SIG-M5 treated with dmso at 0.1 percent for 504 hours (cell line): Measurements from ENCODE around the gene RAB40A.
"Not testable (repeated sequence)": the region's sequence is repeated elsewhere in the genome, so short reads cannot be mapped to it uniquely, and the experiment has no call there.

Experiments used
- DNase-seq: peaks from one replicate; lab custom pipeline; 2025; ENCODE audit not compliant: unreplicated experiment; lab: John Stamatoyannopoulos, UW

The RAB40A gene

DNA sequence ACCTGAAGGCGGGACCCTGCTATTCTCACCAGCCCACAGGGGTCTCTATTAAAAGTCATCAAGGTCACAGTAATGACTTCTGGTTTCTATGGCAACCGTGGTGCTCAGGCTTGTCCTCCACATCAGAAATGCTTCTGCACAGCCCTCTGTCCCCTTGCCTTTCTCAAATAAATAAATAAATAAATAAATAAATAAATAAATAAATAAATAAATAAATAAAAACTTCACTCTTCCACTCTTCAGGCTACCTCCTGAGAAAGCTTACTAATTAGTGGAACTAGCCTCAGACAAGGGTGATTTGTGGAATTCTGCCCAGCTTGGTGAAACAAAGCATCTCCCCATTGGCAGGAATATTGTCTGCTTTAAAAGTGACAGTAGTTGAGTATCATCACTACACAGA lies 5.5 kb upstream of the RAB40A start:
- no peak for DNase-seq

- DNase-seq = no peak
Measured at GRCh38 chrX:103523605-103524004, 4.3 kb upstream of the RAB40A start.

GRCh38 chrX:103520386-103520785 lies 1.1 kb upstream of the RAB40A start:
- no peak for DNase-seq

GRCh38 chrX:103518571-103518970 lies 718 bp downstream of the RAB40A start:
- DNase-seq = no peak

- no peak for DNase-seq
Measured at GRCh38 chrX:103517246-103517645, 2.0 kb downstream of the RAB40A start.

DNA sequence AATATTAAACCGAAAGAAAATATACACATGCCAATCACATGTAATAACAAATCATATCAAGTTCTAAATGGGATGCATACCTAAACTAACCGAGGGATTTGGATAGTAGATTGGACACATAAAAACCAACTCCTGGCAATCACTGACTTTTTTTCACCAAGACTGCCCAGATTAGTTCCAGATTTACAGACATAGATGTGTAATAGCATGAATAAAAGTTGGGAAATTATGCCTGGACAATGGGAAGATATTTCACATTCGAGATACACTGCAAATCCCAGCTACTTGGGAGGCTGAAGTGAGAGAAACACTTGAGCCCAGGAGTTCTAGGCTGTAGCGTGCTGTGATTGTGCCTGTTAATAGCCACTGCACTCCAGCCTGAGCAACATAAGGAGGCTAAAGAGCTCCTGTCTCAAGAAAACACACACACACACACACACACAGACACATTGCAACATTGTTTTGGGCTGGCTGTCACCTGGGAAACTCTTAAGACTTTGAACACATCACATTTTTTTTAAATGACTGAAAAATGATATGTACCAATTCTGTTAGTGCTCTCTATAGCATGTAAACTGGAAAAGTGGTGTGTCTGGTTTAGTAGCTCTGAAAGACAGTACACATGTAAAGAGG lies 5.7 kb downstream of the RAB40A start:
- no peak for DNase-seq

- no peak for DNase-seq
Measured at GRCh38 chrX:103513067-103513466, 6.2 kb downstream of the RAB40A start.

DNA sequence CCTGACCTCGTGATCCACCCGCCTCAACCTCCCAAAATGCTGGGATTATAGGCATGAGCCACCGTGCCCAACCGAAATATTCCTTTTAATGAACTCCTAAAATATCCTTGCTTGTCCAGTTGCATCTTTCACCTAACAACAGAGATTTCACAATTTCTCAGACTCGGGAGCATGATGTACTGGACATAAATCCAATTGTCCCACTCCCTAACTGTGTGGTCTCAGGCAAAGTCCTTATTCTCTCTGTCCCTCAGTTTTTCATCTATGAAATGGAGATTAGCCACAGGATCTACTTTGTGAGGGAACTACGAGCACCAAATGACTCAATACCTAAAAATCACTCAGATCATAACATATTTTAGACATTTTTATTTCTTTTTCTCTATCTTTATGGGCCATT lies 9.3 kb downstream of the RAB40A start:
- DNase-seq = no peak

GRCh38 chrX:103503853-103504207 lies 15.5 kb downstream of the RAB40A start:
- DNase-seq = no peak

DNA sequence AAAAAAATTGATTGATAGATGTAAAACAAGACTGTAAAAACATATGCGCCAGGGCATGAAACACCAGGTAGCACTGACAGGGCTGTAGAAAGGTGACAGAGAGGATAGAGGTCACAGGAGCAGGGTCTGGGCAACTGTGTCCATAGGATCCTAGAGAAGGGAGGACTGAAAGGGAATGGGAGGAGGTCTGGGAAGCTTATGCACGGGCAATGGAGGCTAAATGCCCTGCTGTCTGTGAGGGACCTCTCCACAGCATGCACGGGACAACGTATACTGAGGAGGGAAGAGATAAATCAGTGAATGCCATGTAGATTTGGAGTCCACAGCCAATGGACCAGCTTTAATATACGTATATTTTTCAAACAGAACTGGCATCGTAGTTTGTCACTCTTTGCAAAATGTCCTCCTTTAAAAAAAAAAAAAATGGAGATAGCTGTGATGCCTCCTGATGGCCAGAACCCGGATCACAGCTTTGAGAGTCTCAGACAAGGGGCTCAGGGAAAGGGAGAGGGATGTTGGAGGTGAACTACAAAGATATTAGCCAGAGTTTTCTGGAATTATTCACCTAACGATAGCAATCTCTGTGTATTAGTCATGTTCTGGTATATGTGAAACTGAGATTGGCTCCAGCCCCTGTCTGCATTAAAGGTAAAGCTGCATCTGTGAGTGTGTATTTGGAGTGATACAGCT lies 16.0 kb downstream of the RAB40A start:
- no peak for DNase-seq

DNA sequence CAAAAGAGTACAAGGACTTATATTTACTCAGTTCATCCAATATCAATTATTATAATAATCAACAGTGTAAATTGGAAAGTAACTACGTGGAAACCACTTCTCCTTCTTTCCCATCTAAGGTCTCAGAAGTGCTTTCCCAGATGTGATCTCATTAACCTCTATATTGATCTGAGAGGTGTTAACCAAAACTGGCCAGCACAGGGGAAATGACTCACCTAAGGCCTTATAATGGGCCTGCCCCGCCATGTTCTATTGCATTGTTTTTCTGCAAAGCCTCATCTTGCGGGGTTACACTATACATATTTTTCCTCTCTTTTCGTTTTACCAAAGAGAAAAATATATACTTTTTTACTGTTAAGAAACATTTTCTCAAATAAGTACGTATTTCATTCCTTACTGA lies 20.5 kb downstream of the RAB40A start:
- DNase-seq = no peak

DNA sequence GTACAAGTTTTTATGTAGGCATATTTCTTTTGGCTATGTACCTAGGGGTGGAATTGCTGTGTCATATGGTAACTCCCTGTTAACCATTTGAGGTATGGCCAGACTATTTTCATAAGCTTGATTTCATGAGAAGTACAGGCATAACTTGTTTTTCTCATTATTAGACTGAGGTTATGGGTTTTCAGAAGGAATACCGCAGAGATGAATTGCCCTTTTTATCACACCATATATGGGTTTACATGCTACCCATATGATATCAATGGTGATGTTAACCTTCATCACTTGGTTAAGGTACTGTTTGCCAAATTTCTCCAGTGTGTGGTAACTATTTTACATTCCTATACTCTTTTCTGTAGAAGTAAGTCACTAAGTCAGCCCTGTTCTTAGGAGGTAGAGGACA lies 23.5 kb downstream of the RAB40A start:
- DNase-seq = no peak

DNA sequence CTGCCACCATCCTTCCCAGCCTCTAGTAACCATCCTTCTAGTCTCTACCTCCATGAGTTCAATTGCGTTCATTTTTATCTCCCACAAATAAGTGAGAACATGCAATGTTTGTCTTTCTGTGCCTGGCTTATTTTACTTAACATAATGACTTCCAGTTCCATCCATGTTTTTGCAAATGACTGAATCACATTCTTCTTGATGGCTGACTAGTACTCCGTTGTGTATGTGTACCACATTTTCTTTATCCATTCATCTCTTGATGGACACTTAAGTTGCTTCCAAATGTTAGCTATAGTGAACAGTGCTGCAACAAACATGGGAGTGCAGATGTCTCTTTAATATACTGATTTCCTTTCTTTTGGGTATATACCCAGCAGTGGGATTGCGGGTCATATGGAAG lies 25.7 kb downstream of the RAB40A start:
- not testable (repeated sequence) for DNase-seq

DNA sequence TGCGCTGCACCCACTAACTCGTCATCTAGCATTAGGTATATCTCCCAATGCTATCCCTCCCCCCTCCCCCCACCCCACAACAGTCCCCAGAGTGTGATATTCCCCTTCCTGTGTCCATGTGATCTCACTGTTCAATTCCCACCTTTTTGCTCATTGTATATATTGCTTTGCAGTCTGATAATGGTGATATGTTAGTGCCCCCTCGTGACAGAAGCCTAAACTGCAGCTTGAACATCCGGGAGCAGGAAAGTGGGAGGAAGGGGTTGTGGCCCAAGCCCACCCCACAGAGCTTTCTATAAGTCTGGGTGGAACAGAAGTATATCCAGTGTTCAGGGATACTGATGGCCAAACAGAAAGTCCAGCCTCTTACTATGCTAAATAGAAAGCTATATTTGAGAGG lies 29.6 kb downstream of the RAB40A start:
- not testable (repeated sequence) for DNase-seq

DNA sequence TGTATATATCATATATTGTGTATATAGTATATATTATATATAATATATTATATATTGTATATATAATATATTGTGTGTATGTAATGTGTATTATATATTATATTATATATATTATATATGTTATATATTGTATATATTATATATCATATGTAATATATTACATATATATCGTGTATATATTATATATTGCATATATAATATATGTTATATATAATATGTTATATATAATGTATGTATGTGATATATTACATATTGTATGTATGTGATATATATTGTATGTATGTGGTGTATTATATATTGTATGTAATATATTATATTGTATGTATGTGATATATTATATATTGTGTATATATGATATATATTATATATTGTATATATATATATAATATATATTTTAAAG lies 30.5 kb downstream of the RAB40A start:
- DNase-seq = no peak

DNA sequence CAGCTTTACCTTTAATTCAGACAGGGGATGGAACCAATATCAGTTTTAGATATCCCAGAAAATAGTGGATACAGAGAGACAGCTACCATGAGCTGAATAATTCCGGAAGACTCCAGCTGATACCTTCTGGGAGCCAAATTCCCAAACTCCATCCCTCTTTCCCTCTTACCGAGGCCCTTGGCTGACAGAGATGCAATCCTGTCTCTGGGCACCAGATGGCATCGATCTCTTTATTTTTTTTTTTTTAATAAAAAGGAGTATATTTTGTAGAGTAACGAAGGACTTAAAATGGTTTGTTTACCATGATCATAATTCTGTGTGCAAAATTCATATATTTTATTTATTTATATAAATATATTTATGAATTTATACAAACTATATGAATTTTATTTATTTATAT lies 31.0 kb downstream of the RAB40A start:
- DNase-seq = no peak

- DNase-seq = no peak
Measured at GRCh38 chrX:103483720-103484119, 35.6 kb downstream of the RAB40A start.

DNA sequence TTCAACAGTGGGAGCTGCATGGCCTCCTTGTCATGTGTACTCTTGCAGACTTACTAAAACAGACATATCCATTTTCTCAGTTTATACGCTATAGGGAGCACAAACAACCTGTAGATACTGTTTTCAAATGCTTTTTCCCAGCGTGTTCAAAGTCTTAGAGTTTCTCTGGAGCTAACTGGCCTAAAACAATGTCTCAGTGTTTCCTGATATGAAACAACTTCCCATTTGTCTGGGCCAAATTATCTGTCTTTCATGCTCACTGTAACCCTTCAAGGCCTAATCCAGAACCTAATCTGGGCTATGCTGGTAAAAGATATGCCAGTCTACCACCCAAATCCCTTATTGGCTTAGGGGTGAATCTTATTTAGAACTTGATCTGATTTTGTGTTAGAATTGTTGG lies 38.8 kb downstream of the RAB40A start:
- no peak for DNase-seq

DNA sequence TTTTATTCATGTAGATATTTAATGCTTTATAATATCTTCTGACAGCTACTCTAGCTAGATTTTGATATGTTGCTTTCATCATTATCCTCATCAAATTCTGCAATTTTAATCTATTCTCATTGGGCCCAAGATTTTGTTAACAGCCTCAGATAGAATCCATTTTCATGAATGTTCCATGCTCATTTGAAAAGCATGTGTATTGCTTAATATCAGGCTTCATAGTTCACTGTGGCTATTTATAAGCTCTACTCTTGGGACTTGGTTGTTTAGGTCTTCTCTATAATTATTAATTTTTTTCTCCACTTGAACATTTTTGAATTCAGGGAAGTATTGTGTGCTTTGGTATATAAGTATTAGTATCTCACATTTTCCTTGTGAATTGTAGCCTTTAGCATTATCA lies 41.8 kb downstream of the RAB40A start:
- no peak for DNase-seq

GRCh38 chrX:103475381-103475780 lies 43.9 kb downstream of the RAB40A start:
- no peak for DNase-seq

DNA sequence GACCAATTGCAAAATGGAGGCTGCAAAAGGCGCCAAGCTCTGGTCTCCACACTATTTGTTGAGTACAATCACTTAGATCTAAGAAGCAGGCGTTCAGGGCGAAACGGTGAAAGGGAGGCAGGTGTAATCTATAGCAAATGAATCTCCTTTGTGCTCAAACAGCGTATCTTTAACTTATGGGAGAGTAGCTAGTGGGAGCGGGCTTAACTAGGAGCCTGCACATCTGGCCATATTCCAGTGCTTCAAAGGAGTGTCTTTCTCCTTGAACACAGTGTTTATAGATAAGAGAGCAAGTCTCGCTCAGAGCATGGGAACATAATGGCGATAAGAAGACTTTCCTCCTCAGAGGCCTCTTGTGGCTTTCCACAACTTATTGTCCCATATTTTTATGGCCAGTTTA lies 49.3 kb downstream of the RAB40A start:
- not testable (repeated sequence) for DNase-seq

DNA sequence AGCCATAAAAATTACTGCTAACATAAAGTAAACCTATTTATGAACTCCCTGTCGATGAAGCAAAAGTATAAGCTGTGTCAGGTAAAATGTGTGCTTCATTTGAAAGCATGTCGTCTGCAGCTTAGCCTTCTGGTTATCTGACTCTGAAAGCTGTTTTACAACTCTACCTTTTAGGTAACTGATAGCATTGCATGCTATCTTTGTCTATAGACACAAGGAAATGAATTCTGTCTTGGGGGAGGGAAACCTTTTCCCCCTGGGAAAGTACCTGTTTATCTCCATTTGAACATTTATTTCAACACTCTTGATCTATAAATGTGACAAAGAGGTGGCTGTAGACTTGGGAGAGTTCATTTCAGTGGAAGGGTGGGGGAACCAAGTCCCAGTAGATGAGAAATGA lies 51.4 kb downstream of the RAB40A start:
- no peak for DNase-seq

DNA sequence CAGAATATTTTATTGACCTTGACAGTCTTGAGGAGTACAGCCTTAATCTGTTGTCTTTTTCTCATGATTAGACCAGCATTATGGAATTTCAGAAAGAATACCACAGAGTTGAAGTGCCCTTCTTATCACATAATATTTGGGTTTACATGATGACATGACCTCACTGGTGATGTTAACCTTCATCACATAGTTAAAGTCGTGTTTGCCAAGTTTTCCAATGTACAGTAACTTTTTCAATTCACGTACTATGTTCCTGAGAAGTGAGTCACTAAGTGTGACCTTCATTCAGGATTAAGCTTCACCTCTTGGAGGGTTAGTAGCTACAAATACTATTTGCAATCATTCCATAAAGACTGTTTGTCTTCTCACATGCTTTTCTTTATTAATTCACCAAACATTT lies 52.1 kb downstream of the RAB40A start:
- DNase-seq = no peak
